ENCODE results near the gene ZNF641.
"Not testable (repeated sequence)": the region's sequence is repeated elsewhere in the genome, so short reads cannot be mapped to it uniquely, and the experiment has no call there.

Gene ZNF641

GRCh38 chr12:48333680-48334079 lies 17.0 kb downstream of the ZNF641 start:
- DNase-seq = not testable (repeated sequence)

- no peak for DNase-seq
These were observed 19.3 kb downstream of the ZNF641 start for GRCh38 chr12:48331399-48331798.

- DNase-seq = no peak
These were observed 21.4 kb downstream of the ZNF641 start for GRCh38 chr12:48329199-48329939.

GRCh38 chr12:48316491-48316890 lies 34.2 kb downstream of the ZNF641 start:
- no peak for DNase-seq

GRCh38 chr12:48311313-48311712 lies 39.4 kb downstream of the ZNF641 start:
- DNase-seq = no peak

- no peak for DNase-seq
These were observed 43.5 kb downstream of the ZNF641 start for GRCh38 chr12:48307269-48307668.

- no peak for DNase-seq
These were observed 45.5 kb downstream of the ZNF641 start for GRCh38 chr12:48305190-48305589.

- DNase-seq = no peak
These were observed 48.4 kb downstream of the ZNF641 start for GRCh38 chr12:48302161-48302911.

GRCh38 chr12:48300774-48301173 lies 49.9 kb downstream of the ZNF641 start:
- DNase-seq = no peak

GRCh38 chr12:48296586-48297282 lies 54.0 kb downstream of the ZNF641 start:
- peak; percentile 11 for DNase-seq

- no peak for DNase-seq
These were observed 58.7 kb downstream of the ZNF641 start for GRCh38 chr12:48292040-48292439.

- DNase-seq = no peak
These were observed 59.2 kb downstream of the ZNF641 start for GRCh38 chr12:48291511-48291910.

- DNase-seq = no peak
These were observed 62.1 kb downstream of the ZNF641 start for GRCh38 chr12:48288387-48289268.

Measured in activated CD4-positive, alpha-beta T cell treated with anti-CD3 and anti-CD28 coated beads for 1 hour (primary cell).